Panc1 (cell line): ENCODE results near the gene MYL10. TPM values are rescaled to one million over a fixed set of nuclear protein-coding genes. Genes with fewer than 3 reads are reported as not detected.

Source experiments
- ATAC-seq: fragments of 200-7000 bp; cut with Tn5 transposase; 2 replicates; pipeline ENCODE4 v1.9.1; 2020; ENCODE audit warnings: mild to moderate bottlenecking, moderate library complexity
- BruUV-seq: library from RNA; stranded (reverse); fragments of 400-500 nt; replicated peaks from 2 replicates; lab custom pipeline; 2021; lab: Mats Ljungman, UMichigan
- CTCF ChIA-PET: fragments of 300-600 bp; sonication (Branson Sonifier 250); formaldehyde crosslinking; loops from one replicate; lab custom pipeline; 2022; ENCODE audit warnings: antibody characterized with exemption; lab: Charles Lee
- POLR2A ChIA-PET: fragments of 300-600 bp; sonication (Branson Sonifier 250); formaldehyde crosslinking; loops from one replicate; lab custom pipeline; 2022; ENCODE audit warnings: antibody characterized with exemption; lab: Charles Lee
- DNase-seq: peaks from one replicate; pipeline ENCODE4 v3.0.0-alpha.2; 2010; ENCODE audit warnings: low read depth, low spot score
- H3K27ac ChIP-seq: 2 replicates; pipeline ENCODE4 v1.5.1; 2011; ENCODE audit warnings: mild to moderate bottlenecking, low read length, inconsistent platforms
- H3K27me3 ChIP-seq: fragments of 200-500 bp; sonication (Bioruptor generic); 2 replicates; pipeline ENCODE4 v1.6.0; 2014; ENCODE audit warnings: low read length, inconsistent platforms; ENCODE audit not compliant: control insufficient read depth, insufficient read depth
- H3K36me3 ChIP-seq: fragments of 200-500 bp; sonication (Bioruptor generic); 2 replicates; pipeline ENCODE4 v1.5.1; 2014; ENCODE audit warnings: inconsistent platforms, mild to moderate bottlenecking, low read length, moderate library complexity; ENCODE audit not compliant: control insufficient read depth, insufficient read depth
- H3K4me1 ChIP-seq: 2 replicates; pipeline ENCODE4 v1.5.1; 2011; ENCODE audit warnings: inconsistent platforms, mild to moderate bottlenecking, low read length, moderate library complexity; ENCODE audit not compliant: control insufficient read depth, insufficient read depth
- H3K4me3 ChIP-seq, 2 experiments: 2 replicates each; pipeline ENCODE4 v1.5.1; 2011 to 2012; ENCODE audit warnings: low read depth in 2 of 2, low read length in 2 of 2, mild to moderate bottlenecking in 2 of 2, inconsistent platforms in 1 of 2, moderate library complexity in 1 of 2
- H3K9me3 ChIP-seq: fragments of 200-500 bp; sonication (Bioruptor generic); 2 replicates; pipeline ENCODE4 v1.5.1; 2014; ENCODE audit warnings: low read depth, mild to moderate bottlenecking, inconsistent platforms, low read length, moderate library complexity; ENCODE audit not compliant: control insufficient read depth, insufficient read depth
- CTCF ChIP-seq: fragments of 450-650 bp; IDR thresholded peaks from 2 replicates; pipeline ENCODE4 v1.5.1; 2017; ENCODE audit warnings: mild to moderate bottlenecking
- POLR2AphosphoS5 ChIP-seq: IDR thresholded peaks from 2 replicates; pipeline ENCODE4 v1.6.1; 2012; ENCODE audit warnings: mild to moderate bottlenecking, low read depth, low read length, moderate library complexity
- REST ChIP-seq, 2 experiments: IDR thresholded peaks; 2 replicates each; pipeline ENCODE4 v1.6.1; 2011 to 2012; ENCODE audit warnings: low read depth in 2 of 2, control low read depth in 1 of 2, low read length in 1 of 2, mild to moderate bottlenecking in 1 of 2, moderate library complexity in 1 of 2; ENCODE audit not compliant: insufficient read depth in 1 of 2
- SIN3A ChIP-seq: IDR thresholded peaks from 2 replicates; pipeline ENCODE4 v1.6.1; 2012; ENCODE audit warnings: low read depth, mild to moderate bottlenecking, low read length, moderate library complexity, borderline replicate concordance; ENCODE audit not compliant: insufficient read depth
- TCF7L2 ChIP-seq: IDR thresholded peaks from 2 replicates; pipeline ENCODE4 v1.6.1; 2011; ENCODE audit warnings: mild to moderate bottlenecking, low read depth, low read length, inconsistent platforms
- in situ Hi-C: cut with HindIII; loops from 2 replicates; pipeline ENCODE4 v1.10.0; 2016; ENCODE audit warnings: low sequenced_read_pairs, low pct_unique_long_range_greater_than_20kb
- intact Hi-C: fragments of 100-400 bp; cut with micrococcal nuclease; formaldehyde crosslinking; loops from one replicate; pipeline ENCODE4 v1.10.0; 2022; ENCODE audit not compliant: unreplicated experiment
- total RNA-seq: library from RNA; stranded (reverse); gene quantifications from one replicate; pipeline ENCODE4 v1.2.1, GENCODE V29; 2021; ENCODE audit not compliant: unreplicated experiment

The MYL10 gene
- total RNA-seq, 1 experiment from 2014 or later, result not detected

GRCh38 chr7:101626069-101626671, 2.9 kb downstream of the MYL10 start:
- intact Hi-C loops, result no loop called here
- ChIA-PET POLR2A (no interaction called here), CTCF (no interaction called here)
- ATAC-seq (no peak), DNase-seq (no peak)
- peaks cover 17% of the 10 kb centered on the region for H3K4me1 ChIP-seq
- no TSS peak for BruUV-seq
- H3K9me3 ChIP-seq, result no peaks in the 10 kb centered on the region
- TF ChIP-seq POLR2AphosphoS5 (no peak), SIN3A (no peak), REST (IDR thresholded peaks at IDR 0.05; ENCODE audit: insufficient read depth in 1 of 2, low read depth in 2 of 2, low read length in 1 of 2) (no peak), TCF7L2 (no peak), CTCF (no peak)
- in situ Hi-C loops, result no loop called here
- no peak overlapping the region for H3K4me3 ChIP-seq
- H3K36me3 ChIP-seq, result no peaks in the 10 kb centered on the region
- no peaks in the 10 kb centered on the region for H3K27me3 ChIP-seq
- no peak overlapping the region for H3K27ac ChIP-seq

GRCh38 chr7:101625031-101625791, 3.9 kb downstream of the MYL10 start:
- DNase-seq (no peak), ATAC-seq (no peak)
- no TSS peak for BruUV-seq
- H3K36me3 ChIP-seq, result no peaks in the 10 kb centered on the region
- H3K4me1 ChIP-seq, result peaks cover 7% of the 10 kb centered on the region; the same call in 1 of the 2 replicates
- H3K4me3 ChIP-seq, result no peak overlapping the region
- CTCF ChIA-PET, result no interaction called here
- in situ Hi-C loops (no loop called here), intact Hi-C loops (no loop called here)
- no peak for TF ChIP-seq CTCF
- no peak for TF ChIP-seq SIN3A
- TF ChIP-seq TCF7L2, result no peak
- no peak for TF ChIP-seq POLR2AphosphoS5
- TF ChIP-seq REST (IDR thresholded peaks at IDR 0.05; ENCODE audit: insufficient read depth in 1 of 2, low read depth in 2 of 2, low read length in 1 of 2), result no peak
- H3K27me3 ChIP-seq, result no peaks in the 10 kb centered on the region
- H3K9me3 ChIP-seq, result no peaks in the 10 kb centered on the region
- H3K27ac ChIP-seq, result no peak overlapping the region
- POLR2A ChIA-PET, result no interaction called here
